SJCRH30 (cell line): ENCODE measurements around the gene PELI3. TPM values are rescaled to one million over a fixed set of nuclear protein-coding genes. Genes with fewer than 3 reads are reported as not detected.
"Not testable (repeated sequence)": the region's sequence is repeated elsewhere in the genome, so short reads cannot be mapped to it uniquely, and the experiment has no call there.

Source experiments
- DNase-seq, 2 experiments: peaks; one replicate each; pipeline ENCODE4 v3.0.0-alpha.2; 2015 to 2020
- H3K27ac ChIP-seq: fragments of 250-450 bp; sonication (Bioruptor Pico); 2 replicates; pipeline ENCODE4 v1.5.1; 2020; ENCODE audit warnings: mild to moderate bottlenecking, moderate library complexity
- H3K27me3 ChIP-seq: fragments of 250-450 bp; sonication (Bioruptor Pico); 2 replicates; pipeline ENCODE4 v1.5.1; 2020; ENCODE audit warnings: mild to moderate bottlenecking, moderate library complexity
- H3K36me3 ChIP-seq: fragments of 250-450 bp; sonication (Bioruptor Pico); 2 replicates; pipeline ENCODE4 v1.5.1; 2020; ENCODE audit warnings: mild to moderate bottlenecking, moderate library complexity
- H3K4me1 ChIP-seq: fragments of 250-450 bp; sonication (Bioruptor Pico); 2 replicates; pipeline ENCODE4 v1.5.1; 2020; ENCODE audit warnings: mild to moderate bottlenecking, moderate library complexity
- H3K4me3 ChIP-seq: fragments of 250-450 bp; sonication (Bioruptor Pico); 2 replicates; pipeline ENCODE4 v1.5.1; 2020; ENCODE audit warnings: mild to moderate bottlenecking, moderate library complexity
- H3K9me3 ChIP-seq: fragments of 250-450 bp; sonication (Bioruptor Pico); replicated peaks from 2 replicates; pipeline ENCODE4 v1.5.1; 2020; ENCODE audit warnings: mild to moderate bottlenecking, moderate library complexity
- total RNA-seq: library from RNA; depleted of rRNA; stranded (reverse); fragments of >200 nt; shearing (Covaris generic); gene quantifications from 2 replicates; pipeline ENCODE4 v1.2.3, GENCODE V29; 2014

Gene PELI3
- total RNA-seq, 1 experiment from 2014 or later = 6.9 TPM

DNA sequence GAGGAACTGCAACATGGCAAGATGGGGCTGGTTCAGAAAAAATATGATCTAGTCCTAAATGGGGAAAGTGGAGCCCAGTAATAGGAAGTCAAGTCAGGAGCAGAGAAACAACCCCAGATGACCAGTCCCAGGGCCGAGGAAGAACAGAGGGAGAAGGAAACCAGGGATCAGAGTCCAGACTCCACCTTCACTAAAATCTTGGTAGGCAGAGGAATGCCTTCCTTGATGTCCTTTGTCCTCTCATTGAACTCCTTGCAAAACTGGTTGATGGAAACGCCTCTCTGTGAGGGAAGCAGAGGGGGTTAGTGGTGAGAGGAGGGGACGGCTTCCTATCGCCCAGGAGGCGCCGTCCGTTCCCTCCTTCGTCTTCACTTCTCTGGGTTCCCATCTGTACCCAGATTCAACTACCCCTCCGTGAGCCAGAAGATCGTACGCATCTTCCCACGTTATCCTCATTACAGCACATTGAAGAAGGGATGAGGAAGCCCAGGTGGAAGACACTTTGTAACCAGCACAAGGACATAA is 28.7 kb upstream of the PELI3 start:
- DNase-seq = peak in 1 of 2 experiments; percentile 20
- Histone ChIP-seq H3K4me1 (no peaks in the 10 kb centered on the region), H3K36me3 (no peaks in the 10 kb centered on the region), H3K4me3 (peak overlapping the region; percentile 91), H3K27me3 (peaks cover 14% of the 10 kb centered on the region; the same call in 1 of the 2 replicates), H3K27ac (peak overlapping the region; percentile 78; the same call in 1 of the 2 replicates), H3K9me3 (no peaks in the 10 kb centered on the region)

DNA sequence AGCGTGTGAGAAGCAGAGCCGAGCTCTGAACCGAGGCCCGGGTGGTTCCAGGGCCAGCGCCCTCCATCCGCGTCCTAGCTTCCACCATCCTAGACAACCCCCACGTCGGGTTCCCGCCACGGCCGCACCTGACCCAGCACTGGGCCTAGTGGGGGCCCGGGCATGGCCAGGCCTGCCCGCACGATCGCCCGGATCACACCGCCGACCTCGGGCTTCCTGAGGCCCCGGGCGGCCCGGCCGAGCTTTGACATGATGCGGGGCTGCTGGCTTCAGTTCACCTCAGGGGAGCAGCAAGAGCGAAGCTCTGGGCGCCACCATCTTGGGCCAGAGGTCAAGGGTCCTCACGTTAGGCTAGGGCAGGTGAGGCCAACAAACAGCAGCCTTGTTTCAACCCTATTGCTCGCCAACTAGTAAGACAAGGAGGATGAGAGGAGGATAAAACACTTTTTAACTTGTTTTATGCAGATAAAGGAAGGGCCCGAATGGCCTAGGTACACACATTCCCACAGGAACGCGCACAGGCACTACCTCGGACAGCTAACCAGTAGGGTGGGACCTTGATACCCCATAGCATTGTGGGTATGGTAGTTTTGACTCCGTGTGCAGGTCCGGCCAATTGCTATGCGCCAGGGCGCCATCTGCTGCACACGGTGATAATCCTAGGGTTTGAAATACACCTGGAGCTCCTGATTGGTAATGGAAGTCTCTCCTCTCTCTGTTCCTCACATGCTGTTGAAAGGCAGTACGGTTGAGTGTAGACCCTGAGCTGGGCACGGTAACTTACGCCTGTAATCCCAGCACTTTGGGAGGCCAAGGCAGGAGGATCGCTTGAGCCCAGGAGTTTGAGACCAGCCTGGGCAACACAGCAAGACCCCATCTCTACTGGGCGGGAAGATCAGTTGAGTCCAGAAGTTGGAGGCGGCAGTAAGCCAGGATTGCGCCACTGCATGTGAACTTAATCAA is 27.9 kb upstream of the PELI3 start, which contains the start of gene MRPL11:
TSS of gene MRPL11 (minus strand) at position 345 of the 963 bp plus-strand sequence. CDS start at position 251, 94 bp downstream.
- peak; percentile 86 to 92 for DNase-seq
- H3K27ac ChIP-seq = peak within 1 kb of the TSS; percentile 78
- H3K4me1 ChIP-seq = no peaks in the 10 kb centered on the region

GRCh38 chr11:66440101-66440939 is 26.4 kb upstream of the PELI3 start:
- H3K27ac ChIP-seq, H3K36me3 ChIP-seq, H3K9me3 ChIP-seq, H3K4me3 ChIP-seq, DNase-seq, H3K4me1 ChIP-seq: not testable (repeated sequence)
- peaks cover 14% of the 10 kb centered on the region; the same call in 1 of the 2 replicates for H3K27me3 ChIP-seq

More for the DNA sequence above, 27.9 kb upstream of the PELI3 start, which contains the start of gene MRPL11:
- no peaks in the 10 kb centered on the region for H3K36me3 ChIP-seq
- H3K9me3 ChIP-seq = no peaks in the 10 kb centered on the region
- peaks cover 14% of the 10 kb centered on the region; the same call in 1 of the 2 replicates for H3K27me3 ChIP-seq
- H3K4me3 ChIP-seq = peak within 1 kb of the TSS; percentile 91

DNA sequence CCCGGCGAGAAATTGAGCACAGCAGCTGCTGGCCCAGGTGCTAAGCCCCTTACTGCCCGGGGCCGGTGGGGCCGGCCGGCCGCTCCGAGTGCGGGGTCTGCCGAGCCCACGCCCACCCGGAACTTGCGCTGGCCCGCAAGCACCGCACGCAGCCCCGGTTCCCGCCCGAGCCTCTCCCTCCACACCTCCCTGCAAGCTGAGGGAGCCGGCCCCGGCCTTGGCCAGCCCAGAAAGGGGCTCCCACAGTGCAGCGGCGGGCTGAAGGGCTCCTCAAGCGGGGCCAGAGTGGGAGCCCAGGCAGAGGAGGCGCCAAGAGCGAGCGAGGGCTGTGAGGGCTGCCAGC is 25.8 kb upstream of the PELI3 start:
- peaks cover 14% of the 10 kb centered on the region; the same call in 1 of the 2 replicates for H3K27me3 ChIP-seq
- not testable (repeated sequence) for H3K4me1 ChIP-seq, H3K9me3 ChIP-seq, H3K36me3 ChIP-seq, H3K27ac ChIP-seq, DNase-seq, H3K4me3 ChIP-seq

DNA sequence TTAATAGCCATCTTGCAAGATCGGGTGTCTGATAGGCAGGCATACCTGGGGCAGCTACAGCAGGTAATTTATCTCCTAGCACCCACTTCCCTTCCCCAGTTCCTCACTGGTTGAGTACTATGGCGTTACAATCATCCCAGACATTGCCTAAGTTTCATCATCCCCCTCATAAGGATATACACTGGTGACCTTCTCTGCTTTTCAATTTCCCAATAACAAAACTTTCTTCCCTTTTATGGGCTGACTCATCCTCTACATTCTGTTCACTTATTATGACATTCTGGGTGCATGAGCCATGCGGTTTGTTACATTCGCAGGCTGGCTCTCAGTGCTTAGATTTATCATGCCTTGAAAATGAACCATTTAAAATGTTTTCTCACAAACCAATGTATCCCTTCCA is 23.1 kb upstream of the PELI3 start:
- no peak for DNase-seq
- Histone ChIP-seq H3K4me1 (no peaks in the 10 kb centered on the region), H3K4me3 (no peak overlapping the region), H3K36me3 (no peaks in the 10 kb centered on the region), H3K9me3 (no peaks in the 10 kb centered on the region), H3K27me3 (peaks cover 14% of the 10 kb centered on the region; the same call in 1 of the 2 replicates), H3K27ac (no peak overlapping the region)

DNA sequence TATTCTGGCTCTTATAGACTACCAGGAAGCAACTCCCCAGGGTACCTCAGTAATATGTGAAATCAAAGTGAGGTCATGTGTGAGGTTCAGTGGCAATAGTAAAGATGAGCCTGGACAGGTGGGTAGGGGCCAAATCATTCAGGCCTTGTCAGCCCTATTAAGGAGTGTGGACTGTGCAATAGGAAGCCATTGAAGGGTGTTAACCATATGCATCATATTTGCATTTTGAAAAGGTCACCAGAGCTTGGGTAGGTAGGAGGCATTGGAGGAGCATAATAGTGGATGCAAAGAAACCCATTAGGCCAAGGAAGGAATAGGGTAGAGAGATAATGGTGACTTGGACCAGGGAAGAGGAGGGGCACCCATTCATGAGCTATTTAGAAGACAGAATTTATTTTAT is 19.7 kb upstream of the PELI3 start:
- no peak for DNase-seq
- Histone ChIP-seq H3K27me3 (0 out of 2 replicates have a peak, but pooled peaks cover 6% of the 10 kb centered on the region), H3K36me3 (no peaks in the 10 kb centered on the region), H3K4me3 (no peak overlapping the region), H3K4me1 (no peaks in the 10 kb centered on the region), H3K27ac (no peak overlapping the region), H3K9me3 (no peaks in the 10 kb centered on the region)

- Histone ChIP-seq H3K36me3 (no peaks in the 10 kb centered on the region), H3K4me3 (no peak overlapping the region), H3K27ac (no peak overlapping the region), H3K4me1 (no peaks in the 10 kb centered on the region), H3K9me3 (no peaks in the 10 kb centered on the region), H3K27me3 (0 out of 2 replicates have a peak, but pooled peaks cover 6% of the 10 kb centered on the region)
- DNase-seq = no peak
Measured at GRCh38 chr11:66448523-66448922, 18.2 kb upstream of the PELI3 start.

- Histone ChIP-seq H3K9me3 (no peaks in the 10 kb centered on the region), H3K27me3 (peaks cover 14% of the 10 kb centered on the region; the same call in 1 of the 2 replicates), H3K4me3 (no peak overlapping the region), H3K36me3 (no peaks in the 10 kb centered on the region), H3K4me1 (no peaks in the 10 kb centered on the region), H3K27ac (no peak overlapping the region)
- DNase-seq = no peak
Measured at GRCh38 chr11:66450560-66450959, 16.1 kb upstream of the PELI3 start.

DNA sequence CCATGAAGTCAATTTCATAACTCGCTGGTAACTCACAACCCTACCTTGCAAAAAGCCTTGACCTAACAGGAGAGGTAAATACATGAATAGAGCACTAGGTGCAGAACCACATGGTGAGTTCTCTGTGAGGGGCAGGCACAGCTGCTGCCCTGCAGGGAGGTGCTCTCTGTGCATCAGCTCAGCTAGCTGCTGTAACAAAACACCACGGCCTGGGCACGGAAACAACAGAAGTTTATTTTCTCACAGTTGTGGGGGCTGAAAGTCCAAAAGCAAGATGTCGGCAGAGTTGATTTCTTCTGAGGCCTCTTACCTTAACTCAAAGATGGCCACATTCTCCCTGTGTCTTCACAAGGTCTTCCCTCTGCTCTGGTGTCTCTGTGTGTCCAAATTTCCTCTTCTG is 15.0 kb upstream of the PELI3 start:
- H3K4me3 ChIP-seq = no peak overlapping the region
- no peaks in the 10 kb centered on the region for H3K4me1 ChIP-seq
- H3K9me3 ChIP-seq = no peaks in the 10 kb centered on the region
- H3K36me3 ChIP-seq = no peaks in the 10 kb centered on the region
- no peak for DNase-seq
- H3K27me3 ChIP-seq = peaks cover 14% of the 10 kb centered on the region; the same call in 1 of the 2 replicates
- H3K27ac ChIP-seq = no peak overlapping the region

- H3K9me3 ChIP-seq = no peaks in the 10 kb centered on the region
Measured at GRCh38 chr11:66454247-66454646, 12.5 kb upstream of the PELI3 start.

GRCh38 chr11:66454828-66455227 is 11.9 kb upstream of the PELI3 start:
- peaks cover 9% of the 10 kb centered on the region; the same call in 1 of the 2 replicates for H3K27me3 ChIP-seq
- no peaks in the 10 kb centered on the region for H3K36me3 ChIP-seq
- H3K27ac ChIP-seq = no peak overlapping the region
- DNase-seq = no peak
- no peaks in the 10 kb centered on the region for H3K9me3 ChIP-seq
- no peak overlapping the region for H3K4me3 ChIP-seq
- no peaks in the 10 kb centered on the region for H3K4me1 ChIP-seq

More at GRCh38 chr11:66454247-66454646, 12.5 kb upstream of the PELI3 start:
- H3K27me3 ChIP-seq = peaks cover 14% of the 10 kb centered on the region; the same call in 1 of the 2 replicates
- no peak overlapping the region for H3K27ac ChIP-seq
- DNase-seq = no peak
- no peak overlapping the region for H3K4me3 ChIP-seq
- H3K36me3 ChIP-seq = no peaks in the 10 kb centered on the region
- no peaks in the 10 kb centered on the region for H3K4me1 ChIP-seq

- Histone ChIP-seq H3K27ac (no peak overlapping the region), H3K4me1 (no peaks in the 10 kb centered on the region), H3K27me3 (peaks cover 8% of the 10 kb centered on the region; the same call in 1 of the 2 replicates), H3K36me3 (no peaks in the 10 kb centered on the region), H3K9me3 (no peaks in the 10 kb centered on the region), H3K4me3 (no peak overlapping the region)
- no peak for DNase-seq
Measured at GRCh38 chr11:66457826-66458225, 8.9 kb upstream of the PELI3 start.

DNA sequence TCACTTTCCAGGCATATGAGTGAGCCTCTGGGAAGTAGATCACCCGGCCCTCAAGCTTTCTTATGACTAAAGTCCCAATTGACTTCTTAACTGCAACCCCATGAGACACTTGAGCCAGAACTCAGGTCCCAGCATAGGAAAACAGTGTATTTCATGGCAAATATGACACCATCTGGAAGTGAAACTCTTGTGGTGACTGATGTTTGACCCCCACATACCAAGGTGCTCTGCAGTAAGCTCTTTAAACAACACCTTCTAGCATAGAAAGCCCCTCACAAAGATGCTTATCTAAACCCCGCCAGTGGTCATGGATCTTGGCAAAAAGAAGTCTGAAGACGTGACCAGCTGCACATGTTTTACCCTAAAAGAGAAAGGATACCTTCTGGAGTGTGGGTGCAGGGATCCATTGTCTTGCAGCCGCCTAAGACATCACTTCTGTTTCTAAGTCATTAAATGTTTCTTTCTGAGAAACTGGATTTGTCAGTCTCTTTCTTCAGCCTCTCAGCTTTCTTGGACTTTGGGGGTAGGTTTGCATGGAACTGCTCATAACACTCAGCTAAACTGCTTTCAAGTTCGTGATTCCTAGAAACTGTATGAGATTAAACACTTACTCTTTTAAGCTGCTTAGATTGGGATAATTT is 7.4 kb upstream of the PELI3 start:
- H3K9me3 ChIP-seq = no peaks in the 10 kb centered on the region
- no peak for DNase-seq
- no peak overlapping the region for H3K4me3 ChIP-seq
- H3K4me1 ChIP-seq = no peaks in the 10 kb centered on the region
- H3K27ac ChIP-seq = no peak overlapping the region
- peaks cover 1% of the 10 kb centered on the region; the same call in 1 of the 2 replicates for H3K27me3 ChIP-seq
- no peaks in the 10 kb centered on the region for H3K36me3 ChIP-seq

DNA sequence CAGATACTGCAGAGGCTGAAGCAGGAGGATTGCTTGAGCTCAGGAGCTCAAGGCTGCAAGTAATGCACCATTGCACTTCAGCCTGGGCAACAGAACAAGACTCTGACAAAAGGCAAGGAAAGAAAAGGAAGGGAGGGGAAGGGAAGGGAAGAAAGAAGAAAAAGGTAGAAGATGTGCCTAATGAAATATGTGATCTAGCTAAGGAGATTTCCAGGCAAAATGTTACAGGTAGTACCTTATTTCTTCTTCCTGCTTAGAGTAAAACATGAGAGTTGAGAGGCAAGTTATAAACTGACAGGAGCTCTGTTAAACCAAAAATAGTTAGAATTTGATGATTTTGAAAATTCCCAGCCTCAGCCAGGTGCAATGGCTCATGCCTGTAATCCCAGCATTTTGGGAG is 4.7 kb upstream of the PELI3 start:
- Histone ChIP-seq H3K4me3 (no peak overlapping the region), H3K9me3 (no peaks in the 10 kb centered on the region), H3K27me3 (no peaks in the 10 kb centered on the region), H3K4me1 (peaks cover 6% of the 10 kb centered on the region; the same call in 1 of the 2 replicates), H3K27ac (no peak overlapping the region), H3K36me3 (no peaks in the 10 kb centered on the region)
- no peak for DNase-seq
